SK-MEL-5 (cell line): ENCODE data around the gene ADCK2. TPM values are rescaled to one million over a fixed set of nuclear protein-coding genes. Genes with fewer than 3 reads are reported as not detected.
"Not testable (repeated sequence)": the region's sequence is repeated elsewhere in the genome, so short reads cannot be mapped to it uniquely, and the experiment has no call there.

Source experiments
- DNase-seq: peaks from one replicate; pipeline ENCODE4 v3.0.0-alpha.2; 2016; ENCODE audit warnings: low read depth, low spot score
- in situ Hi-C: cut with HindIII; loops from 2 replicates; pipeline ENCODE4 v1.10.0; 2016; ENCODE audit warnings: low sequenced_read_pairs, high pct_unique_total_duplicates, low pct_unique_long_range_greater_than_20kb
- total RNA-seq: library from RNA; depleted of rRNA; stranded (reverse); fragments of >200 nt; shearing (Covaris generic); gene quantifications from 2 replicates; pipeline ENCODE4 v1.2.3, GENCODE V29; 2014

The ADCK2 gene
- total RNA-seq, 1 experiment from 2014 or later, result 30.9 TPM

- DNase-seq, result no peak
- in situ Hi-C loops, result no loop called here
Observed at GRCh38 chr7:140643416-140643815, 29.3 kb upstream of the ADCK2 start.

GRCh38 chr7:140644761-140645160, 28.0 kb upstream of the ADCK2 start:
- DNase-seq, in situ Hi-C loops: not testable (repeated sequence)

GRCh38 chr7:140645166-140645900, 27.4 kb upstream of the ADCK2 start:
- in situ Hi-C loops, result no loop called here
- peak; percentile 73 for DNase-seq

- in situ Hi-C loops, result no loop called here
- DNase-seq, result peak; percentile 90
Observed at GRCh38 chr7:140646931-140647647, 25.7 kb upstream of the ADCK2 start.

GRCh38 chr7:140649556-140650205, 23.1 kb upstream of the ADCK2 start:
- DNase-seq, result no peak
- in situ Hi-C loops, result no loop called here

GRCh38 chr7:140650367-140650766, 22.4 kb upstream of the ADCK2 start:
- no peak for DNase-seq
- in situ Hi-C loops, result no loop called here

GRCh38 chr7:140653319-140654108, 19.2 kb upstream of the ADCK2 start:
- in situ Hi-C loops, result no loop called here
- DNase-seq, result peak; percentile 89

GRCh38 chr7:140654109-140654387, 18.7 kb upstream of the ADCK2 start:
- no peak for DNase-seq
- in situ Hi-C loops, result no loop called here

GRCh38 chr7:140654661-140655060, 18.1 kb upstream of the ADCK2 start:
- in situ Hi-C loops, result no loop called here
- no peak for DNase-seq

- in situ Hi-C loops, result no loop called here
- DNase-seq, result no peak
Observed at GRCh38 chr7:140655511-140656408, 17.0 kb upstream of the ADCK2 start.

- in situ Hi-C loops, result no loop called here
- DNase-seq, result peak; percentile 32
Observed at GRCh38 chr7:140656548-140657515, 15.9 kb upstream of the ADCK2 start.

- no peak for DNase-seq
- in situ Hi-C loops, result no loop called here
Observed at GRCh38 chr7:140657891-140658290, 14.9 kb upstream of the ADCK2 start.

- in situ Hi-C loops, result no loop called here
- no peak for DNase-seq
Observed at GRCh38 chr7:140659856-140660255, 12.9 kb upstream of the ADCK2 start.

GRCh38 chr7:140661124-140661523, 11.6 kb upstream of the ADCK2 start:
- in situ Hi-C loops, result no loop called here

GRCh38 chr7:140662938-140663337, 9.8 kb upstream of the ADCK2 start:
- DNase-seq, in situ Hi-C loops: not testable (repeated sequence)

More at GRCh38 chr7:140661124-140661523, 11.6 kb upstream of the ADCK2 start:
- peak; percentile 64 for DNase-seq

GRCh38 chr7:140667476-140667875, 5.3 kb upstream of the ADCK2 start:
- in situ Hi-C loops, result no loop called here
- no peak for DNase-seq
